ENCODE data around the gene MTSS2.

- no peak for TF ChIP-seq CTCF (IDR thresholded peaks at IDR 0.05; ENCODE audit: control extremely low read depth in 1 of 3, insufficient read depth in 1 of 3, low read depth in 1 of 3, low read length in 3 of 3)
- TF ChIP-seq GABPA (IDR thresholded peaks at IDR 0.05; ENCODE audit: borderline replicate concordance, insufficient read depth, low read length), result no peak
Measured at GRCh38 chr16:70691223-70692129, 5.6 kb upstream of the MTSS2 start.

All from H1 (cell line).